ENCODE measurements around the gene STMN3.

DNA sequence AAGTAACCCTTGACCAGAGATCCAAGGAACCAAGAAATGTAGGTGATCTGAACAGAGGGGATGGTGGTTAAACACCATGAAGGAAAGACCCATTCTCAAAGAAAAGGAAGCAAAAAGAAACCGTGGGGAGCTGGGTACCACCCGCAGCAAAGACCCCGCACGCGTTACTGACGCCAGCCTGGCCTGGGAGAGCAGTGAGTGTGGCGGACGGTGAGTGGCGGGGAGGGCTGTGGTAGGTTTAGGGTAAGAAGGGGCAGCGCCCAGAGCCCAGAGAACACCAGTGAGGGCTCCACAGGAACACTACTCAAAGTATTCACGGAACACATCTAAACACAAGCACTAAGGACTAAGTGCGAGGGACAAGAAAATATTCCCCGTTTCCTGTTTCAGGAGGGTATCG is 30.5 kb downstream of the STMN3 start:
- TF ChIP-seq POLR2A (IDR thresholded peaks at IDR 0.05) = no peak
- TF ChIP-seq, protein P1, sequence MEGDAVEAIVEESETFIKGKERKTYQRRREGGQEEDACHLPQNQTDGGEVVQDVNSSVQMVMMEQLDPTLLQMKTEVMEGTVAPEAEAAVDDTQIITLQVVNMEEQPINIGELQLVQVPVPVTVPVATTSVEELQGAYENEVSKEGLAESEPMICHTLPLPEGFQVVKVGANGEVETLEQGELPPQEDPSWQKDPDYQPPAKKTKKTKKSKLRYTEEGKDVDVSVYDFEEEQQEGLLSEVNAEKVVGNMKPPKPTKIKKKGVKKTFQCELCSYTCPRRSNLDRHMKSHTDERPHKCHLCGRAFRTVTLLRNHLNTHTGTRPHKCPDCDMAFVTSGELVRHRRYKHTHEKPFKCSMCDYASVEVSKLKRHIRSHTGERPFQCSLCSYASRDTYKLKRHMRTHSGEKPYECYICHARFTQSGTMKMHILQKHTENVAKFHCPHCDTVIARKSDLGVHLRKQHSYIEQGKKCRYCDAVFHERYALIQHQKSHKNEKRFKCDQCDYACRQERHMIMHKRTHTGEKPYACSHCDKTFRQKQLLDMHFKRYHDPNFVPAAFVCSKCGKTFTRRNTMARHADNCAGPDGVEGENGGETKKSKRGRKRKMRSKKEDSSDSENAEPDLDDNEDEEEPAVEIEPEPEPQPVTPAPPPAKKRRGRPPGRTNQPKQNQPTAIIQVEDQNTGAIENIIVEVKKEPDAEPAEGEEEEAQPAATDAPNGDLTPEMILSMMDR (IDR thresholded peaks at IDR 0.05) = no peak

Data from uterus (tissue), 2 donors.